ENCODE data around the gene SGMS1. TPM values are rescaled to one million over a fixed set of nuclear protein-coding genes. Genes with fewer than 3 reads are reported as not detected.

Gene SGMS1
- total RNA-seq, 1 donor from 2014 or later, result 25.0 TPM

GRCh38 chr10:50281210-50281966 is 342.4 kb downstream of the SGMS1 start:
- H3K36me3 Mint-ChIP-seq (ENCODE audit: insufficient read depth), result no peaks in the 10 kb centered on the region
- DNase-seq (ENCODE audit: low spot score, unreplicated experiment), result no peak
- peaks cover 10% of the 10 kb centered on the region for H3K27me3 Mint-ChIP-seq
- no peak overlapping the region for H3K27ac Mint-ChIP-seq
- H3K9me3 Mint-ChIP-seq (ENCODE audit: low read depth), result peaks cover 5% of the 10 kb centered on the region
- peaks cover 21% of the 10 kb centered on the region for H3K4me1 Mint-ChIP-seq (ENCODE audit: low read depth)
- no peak overlapping the region for H3K4me3 Mint-ChIP-seq (ENCODE audit: low read depth)
- TF ChIP-seq, protein P1, sequence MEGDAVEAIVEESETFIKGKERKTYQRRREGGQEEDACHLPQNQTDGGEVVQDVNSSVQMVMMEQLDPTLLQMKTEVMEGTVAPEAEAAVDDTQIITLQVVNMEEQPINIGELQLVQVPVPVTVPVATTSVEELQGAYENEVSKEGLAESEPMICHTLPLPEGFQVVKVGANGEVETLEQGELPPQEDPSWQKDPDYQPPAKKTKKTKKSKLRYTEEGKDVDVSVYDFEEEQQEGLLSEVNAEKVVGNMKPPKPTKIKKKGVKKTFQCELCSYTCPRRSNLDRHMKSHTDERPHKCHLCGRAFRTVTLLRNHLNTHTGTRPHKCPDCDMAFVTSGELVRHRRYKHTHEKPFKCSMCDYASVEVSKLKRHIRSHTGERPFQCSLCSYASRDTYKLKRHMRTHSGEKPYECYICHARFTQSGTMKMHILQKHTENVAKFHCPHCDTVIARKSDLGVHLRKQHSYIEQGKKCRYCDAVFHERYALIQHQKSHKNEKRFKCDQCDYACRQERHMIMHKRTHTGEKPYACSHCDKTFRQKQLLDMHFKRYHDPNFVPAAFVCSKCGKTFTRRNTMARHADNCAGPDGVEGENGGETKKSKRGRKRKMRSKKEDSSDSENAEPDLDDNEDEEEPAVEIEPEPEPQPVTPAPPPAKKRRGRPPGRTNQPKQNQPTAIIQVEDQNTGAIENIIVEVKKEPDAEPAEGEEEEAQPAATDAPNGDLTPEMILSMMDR (IDR thresholded peaks at IDR 0.05; ENCODE audit: unreplicated experiment), result no peak

DNA sequence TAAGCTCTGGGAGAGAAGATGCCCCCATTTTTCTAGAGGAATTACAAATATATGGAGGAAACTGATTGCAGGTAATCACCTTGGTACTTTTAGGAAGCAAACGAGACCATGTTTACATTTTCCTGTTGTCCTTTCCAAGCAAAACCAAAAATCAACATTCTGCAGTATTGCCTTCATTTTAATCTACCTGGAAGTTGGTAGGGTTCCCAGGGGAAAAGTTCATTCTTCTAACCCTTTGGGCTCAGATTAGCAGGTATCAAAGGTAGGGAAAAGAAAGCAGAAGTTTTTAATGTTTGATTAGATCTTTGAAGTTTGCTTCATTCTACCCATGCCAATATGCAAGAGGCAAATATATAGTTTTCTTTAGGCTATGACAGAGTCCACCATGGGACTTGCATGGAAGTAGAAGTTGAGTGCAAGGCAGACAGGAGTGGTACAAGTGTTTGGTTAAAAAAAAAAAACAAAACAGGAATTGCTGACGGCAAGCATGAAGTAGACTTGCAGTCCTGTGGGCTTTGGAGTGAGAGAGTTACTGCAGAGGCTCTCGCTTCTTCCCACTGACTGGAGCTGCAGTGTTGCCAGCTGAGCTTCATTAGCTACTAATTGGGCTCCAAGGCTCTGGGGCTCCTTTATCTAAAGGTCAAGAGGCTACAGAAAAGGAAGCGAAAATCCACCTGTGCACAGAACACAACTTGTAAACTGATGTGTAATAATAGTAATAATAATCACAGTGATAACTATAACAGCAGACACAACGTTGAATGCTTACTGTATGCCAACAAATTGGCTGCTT is 343.5 kb downstream of the SGMS1 start:
- Mint-ChIP-seq H3K27ac (no peak overlapping the region), H3K4me1 (ENCODE audit: low read depth) (peaks cover 21% of the 10 kb centered on the region), H3K4me3 (ENCODE audit: low read depth) (no peak overlapping the region), H3K36me3 (ENCODE audit: insufficient read depth) (no peaks in the 10 kb centered on the region), H3K27me3 (peaks cover 13% of the 10 kb centered on the region), H3K9me3 (ENCODE audit: low read depth) (peaks cover 5% of the 10 kb centered on the region)
- DNase-seq (ENCODE audit: low spot score, unreplicated experiment), result no peak
- TF ChIP-seq, protein P1 (IDR thresholded peaks at IDR 0.05; ENCODE audit: unreplicated experiment), result no peak

DNA sequence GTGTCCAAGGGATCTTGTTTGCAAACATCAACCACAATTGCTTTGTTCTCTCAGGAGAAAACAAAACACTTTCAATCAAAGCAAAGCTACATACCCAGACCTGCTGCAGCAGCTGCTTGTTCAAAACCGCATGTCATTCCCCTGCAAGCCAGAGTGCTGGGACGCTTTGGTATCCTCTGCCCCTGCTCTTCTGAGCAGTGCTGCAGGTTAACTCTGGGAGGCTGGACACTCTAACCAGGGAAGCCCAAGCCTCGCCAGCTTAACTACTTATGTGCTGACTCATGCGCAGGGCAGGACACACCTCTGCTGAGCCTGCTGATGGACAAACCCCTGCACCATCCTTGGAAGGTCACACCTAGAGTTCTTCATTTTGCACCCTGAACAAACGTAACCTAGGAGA is 344.3 kb downstream of the SGMS1 start:
- Mint-ChIP-seq H3K9me3 (ENCODE audit: low read depth) (peaks cover 5% of the 10 kb centered on the region), H3K36me3 (ENCODE audit: insufficient read depth) (no peaks in the 10 kb centered on the region), H3K4me3 (ENCODE audit: low read depth) (no peak overlapping the region), H3K27ac (no peak overlapping the region), H3K4me1 (ENCODE audit: low read depth) (peaks cover 21% of the 10 kb centered on the region), H3K27me3 (peaks cover 13% of the 10 kb centered on the region)
- TF ChIP-seq, protein P1 (IDR thresholded peaks at IDR 0.05; ENCODE audit: unreplicated experiment), result no peak
- DNase-seq (ENCODE audit: low spot score, unreplicated experiment), result no peak

DNA sequence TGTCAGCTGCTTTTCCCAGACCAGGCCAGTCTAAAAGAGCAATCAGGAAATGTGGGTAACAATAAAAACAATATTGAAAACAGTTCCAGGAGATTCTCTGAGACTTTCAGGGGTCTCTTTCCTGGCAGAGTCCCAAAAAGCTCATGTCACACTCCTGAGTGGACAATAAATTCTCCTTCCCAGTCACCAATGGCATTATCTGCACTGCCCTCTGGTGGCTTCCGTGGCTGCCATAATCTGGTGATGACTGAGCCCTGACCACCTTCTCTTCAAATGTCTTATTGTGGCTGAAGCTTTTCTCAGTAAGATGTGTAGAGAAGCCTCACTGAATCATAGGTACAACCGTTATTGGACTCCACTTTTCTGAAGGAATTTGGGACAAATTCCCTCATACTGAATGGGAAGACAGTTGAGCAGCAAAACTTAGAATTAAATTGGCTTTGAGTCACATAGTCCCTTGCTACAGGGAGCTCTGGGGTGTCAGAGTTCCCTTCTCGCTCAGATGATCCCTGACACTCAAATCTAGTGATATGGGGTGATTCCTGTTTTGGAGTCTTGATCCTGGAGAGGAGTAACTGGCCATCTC is 348.0 kb downstream of the SGMS1 start:
- Mint-ChIP-seq H3K4me3 (ENCODE audit: low read depth) (no peak overlapping the region), H3K27ac (no peak overlapping the region), H3K4me1 (ENCODE audit: low read depth) (peaks cover 12% of the 10 kb centered on the region), H3K36me3 (ENCODE audit: insufficient read depth) (no peaks in the 10 kb centered on the region), H3K27me3 (peaks cover 21% of the 10 kb centered on the region), H3K9me3 (ENCODE audit: low read depth) (no peaks in the 10 kb centered on the region)
- DNase-seq (ENCODE audit: low spot score, unreplicated experiment), result peak; percentile 24
- TF ChIP-seq, protein P1 (IDR thresholded peaks at IDR 0.05; ENCODE audit: unreplicated experiment), result peak; percentile 62

DNA sequence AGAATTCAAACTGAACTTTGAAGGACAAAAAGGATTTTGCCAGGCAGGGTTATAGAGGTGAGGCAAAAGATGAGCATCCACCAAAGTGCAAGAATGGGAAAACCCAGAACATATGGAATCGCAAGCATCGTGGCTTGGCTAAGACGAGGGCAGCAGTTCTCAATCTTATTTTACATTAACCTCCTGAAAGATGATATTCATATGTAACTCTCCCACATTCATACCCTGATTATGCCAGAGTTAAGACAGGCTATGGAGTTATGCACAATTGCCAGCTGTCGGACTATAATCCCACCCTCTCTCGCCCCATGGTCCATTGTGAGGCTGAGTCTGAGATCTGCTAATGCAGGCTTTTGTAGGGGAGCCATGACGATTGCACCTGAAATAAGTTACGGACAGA is 351.2 kb downstream of the SGMS1 start:
- Mint-ChIP-seq H3K9me3 (ENCODE audit: low read depth) (no peaks in the 10 kb centered on the region), H3K4me1 (ENCODE audit: low read depth) (no peaks in the 10 kb centered on the region), H3K27ac (no peak overlapping the region), H3K36me3 (ENCODE audit: insufficient read depth) (no peaks in the 10 kb centered on the region), H3K4me3 (ENCODE audit: low read depth) (no peak overlapping the region), H3K27me3 (peaks cover 23% of the 10 kb centered on the region)
- DNase-seq (ENCODE audit: low spot score, unreplicated experiment), result no peak
- TF ChIP-seq, protein P1 (IDR thresholded peaks at IDR 0.05; ENCODE audit: unreplicated experiment), result no peak

Data from progenitor cell of endocrine pancreas (in vitro differentiated cells).